Mesenchymal stem cell (in vitro differentiated cells and primary cell): Measurements from ENCODE around the gene PDYN.

Source experiments
- DNase-seq: peaks from one replicate; pipeline ENCODE4 v3.0.0-alpha.2; 2013
- H2AFZ ChIP-seq: one replicate; pipeline ENCODE4 v1.6.1; 2013; ENCODE audit warnings: low read depth, mild to moderate bottlenecking, control low read depth, inconsistent platforms, low read length, moderate library complexity
- H2AK5ac ChIP-seq: 2 replicates; pipeline ENCODE4 v1.6.1; 2013; ENCODE audit warnings: low read length, moderate library complexity, mild to moderate bottlenecking, inconsistent platforms; ENCODE audit not compliant: severe bottlenecking
- H2BK120ac ChIP-seq: one replicate; pipeline ENCODE4 v1.6.1; 2013; ENCODE audit warnings: low read depth, mild to moderate bottlenecking, inconsistent platforms, low read length, moderate library complexity
- H2BK12ac ChIP-seq, 2 experiments: one replicate each; pipeline ENCODE4 v1.6.1; 2013; ENCODE audit warnings: inconsistent platforms in 2 of 2, low read length in 2 of 2, mild to moderate bottlenecking in 2 of 2, moderate library complexity in 2 of 2, control low read depth in 1 of 2
- H2BK15ac ChIP-seq: one replicate; pipeline ENCODE4 v1.6.1; 2013; ENCODE audit warnings: mild to moderate bottlenecking, low read depth, inconsistent platforms; ENCODE audit not compliant: poor library complexity, severe bottlenecking
- H2BK5ac ChIP-seq: 2 replicates; pipeline ENCODE4 v1.6.1; 2013; ENCODE audit warnings: low read depth, mild to moderate bottlenecking, low read length, control low read depth, inconsistent platforms; ENCODE audit not compliant: poor library complexity, severe bottlenecking
- H3K14ac ChIP-seq, 2 experiments: one replicate each; pipeline ENCODE4 v1.6.1; 2013; ENCODE audit warnings: inconsistent platforms in 2 of 2, low read length in 2 of 2, control low read depth in 1 of 2, mild to moderate bottlenecking in 1 of 2, moderate library complexity in 1 of 2
- H3K18ac ChIP-seq, 2 experiments: one replicate each; pipeline ENCODE4 v1.6.1; 2013; ENCODE audit warnings: inconsistent platforms in 2 of 2, low read length in 2 of 2, control low read depth in 1 of 2, low read depth in 1 of 2, mild to moderate bottlenecking in 1 of 2
- H3K23ac ChIP-seq, 2 experiments: one replicate each; pipeline ENCODE4 v1.6.1; 2013; ENCODE audit warnings: inconsistent platforms in 2 of 2, low read length in 2 of 2, mild to moderate bottlenecking in 2 of 2, moderate library complexity in 2 of 2, control low read depth in 1 of 2
- H3K27ac ChIP-seq: 2 replicates; pipeline ENCODE4 v1.5.1; 2013; ENCODE audit warnings: mild to moderate bottlenecking, moderate library complexity, low read length, control low read depth, inconsistent platforms; ENCODE audit not compliant: poor library complexity, severe bottlenecking
- H3K27me3 ChIP-seq, 2 experiments: 2 replicates each; pipeline versions ENCODE4 v1.6.1 to v1.7.0; 2013; ENCODE audit warnings: low read length in 2 of 2, mild to moderate bottlenecking in 2 of 2, moderate library complexity in 2 of 2, control low read depth in 1 of 2, inconsistent platforms in 1 of 2; ENCODE audit not compliant: control insufficient read depth in 1 of 2, insufficient read depth in 1 of 2
- H3K36me3 ChIP-seq, 2 experiments: 2 replicates each; pipeline versions ENCODE4 v1.6.1 to v1.7.0; 2013; ENCODE audit warnings: low read length in 2 of 2, control low read depth in 1 of 2, inconsistent platforms in 1 of 2, low read depth in 1 of 2, mild to moderate bottlenecking in 1 of 2; ENCODE audit not compliant: insufficient read depth in 2 of 2, control insufficient read depth in 1 of 2
- H3K4ac ChIP-seq, 2 experiments: one replicate each; pipeline ENCODE4 v1.6.1; 2013; ENCODE audit warnings: inconsistent platforms in 2 of 2, low read length in 2 of 2, mild to moderate bottlenecking in 2 of 2, moderate library complexity in 2 of 2, control low read depth in 1 of 2, low read depth in 1 of 2
- H3K4me1 ChIP-seq: 2 replicates; pipeline ENCODE4 v1.6.1; 2013; ENCODE audit warnings: low read depth, low read length, control low read depth; ENCODE audit not compliant: control insufficient read depth, insufficient read depth
- H3K4me2 ChIP-seq: 2 replicates; pipeline ENCODE4 v1.6.1; 2013; ENCODE audit warnings: low read length, mild to moderate bottlenecking, inconsistent platforms; ENCODE audit not compliant: poor library complexity, severe bottlenecking
- H3K4me3 ChIP-seq, 2 experiments: 2 replicates each; pipeline versions ENCODE4 v1.5.1 to v1.7.0; 2013; ENCODE audit warnings: low read length in 2 of 2, mild to moderate bottlenecking in 2 of 2, control low read depth in 1 of 2, low read depth in 1 of 2; ENCODE audit not compliant: insufficient read depth in 1 of 2
- H3K79me1 ChIP-seq: replicated peaks from 2 replicates; pipeline ENCODE4 v1.6.1; 2013; ENCODE audit warnings: mild to moderate bottlenecking, control low read depth, low read length, inconsistent platforms; ENCODE audit not compliant: poor library complexity, severe bottlenecking
- H3K9ac ChIP-seq: 2 replicates; pipeline ENCODE4 v1.7.0; 2013; ENCODE audit warnings: mild to moderate bottlenecking, low read length, moderate library complexity
- H3K9me3 ChIP-seq: 2 replicates; pipeline ENCODE4 v1.7.0; 2013; ENCODE audit warnings: mild to moderate bottlenecking, low read length; ENCODE audit not compliant: control insufficient read depth
- H4K8ac ChIP-seq: one replicate; pipeline ENCODE4 v1.6.1; 2013; ENCODE audit warnings: inconsistent platforms, mild to moderate bottlenecking, low read length, moderate library complexity
- H4K91ac ChIP-seq: one replicate; pipeline ENCODE4 v1.6.1; 2013; ENCODE audit warnings: mild to moderate bottlenecking, low read length, inconsistent platforms
- WGBS: methylation state at CpG from one replicate; pipeline ENCODE4 v1.1.7; 2013; ENCODE audit warnings: mixed read lengths; 5-methylcytosine and 5-hydroxymethylcytosine counted together

Gene PDYN

DNA sequence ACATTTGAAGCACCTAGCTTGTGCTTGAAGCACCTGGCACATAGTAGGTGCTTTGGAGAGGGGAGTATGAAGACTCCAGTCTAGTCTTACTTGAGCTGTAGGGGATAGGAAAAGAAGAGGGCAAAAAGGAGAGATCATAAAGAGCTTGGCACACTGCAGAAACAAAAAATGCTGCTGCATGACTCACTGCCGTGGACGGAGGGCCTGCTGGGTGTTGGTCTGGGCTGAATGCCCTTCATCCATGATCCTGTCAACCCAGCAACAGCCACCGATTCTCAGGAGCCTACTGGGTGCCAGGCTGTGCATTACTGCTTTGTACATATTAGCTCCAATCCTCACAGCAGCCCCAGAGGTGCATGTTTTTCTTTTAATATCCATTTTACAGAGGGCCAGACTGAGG lies 6.0 kb downstream of the PDYN start:
- Histone ChIP-seq H2AFZ (no peak overlapping the region), H2AK5ac (no peak overlapping the region), H2BK120ac (no peak overlapping the region), H3K23ac (no peak overlapping the region), H3K9me3 (no peaks in the 10 kb centered on the region), H3K27me3 (peaks cover 75 to 88% of the 10 kb centered on the region in 2 experiments), H3K4me3 (no peak overlapping the region), H3K36me3 (no peaks in the 10 kb centered on the region), H4K91ac (no peak overlapping the region), H3K18ac (no peak overlapping the region), H2BK5ac (no peak overlapping the region), H3K4ac (no peak overlapping the region), H3K9ac (no peak overlapping the region), H3K4me2 (no peak overlapping the region), H3K27ac (no peak overlapping the region), H2BK12ac (no peak overlapping the region), H3K79me1 (no peaks in the 10 kb centered on the region), H4K8ac (no peak overlapping the region), H3K14ac (no peak overlapping the region), H3K4me1 (no peaks in the 10 kb centered on the region), H2BK15ac (no peak overlapping the region)
- WGBS: 78% methylated on average over 3 of the region's 3 CpGs
- no peak for DNase-seq

DNA sequence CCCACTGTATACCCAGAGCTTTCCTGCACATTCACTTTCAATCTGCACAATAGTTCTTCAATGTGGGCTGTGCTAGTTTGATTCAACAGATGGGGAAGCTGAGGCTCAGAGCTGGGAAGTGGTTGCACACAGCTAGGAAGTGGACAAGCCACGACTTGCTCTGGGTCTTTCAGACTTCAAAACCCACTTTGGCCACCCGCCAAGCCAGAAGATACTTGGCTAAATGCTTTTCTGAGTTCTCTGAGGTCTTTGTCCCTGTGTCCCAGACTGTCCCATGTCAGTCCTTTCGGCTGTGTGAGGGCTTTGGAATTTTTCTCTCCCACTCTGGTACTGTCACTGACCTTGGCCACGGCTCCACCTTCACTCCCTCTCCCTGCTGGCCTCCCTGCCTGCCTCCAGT lies 10.6 kb downstream of the PDYN start:
- Histone ChIP-seq H3K27ac (no peak overlapping the region), H2BK15ac (no peak overlapping the region), H3K23ac (no peak overlapping the region), H3K4ac (no peak overlapping the region), H3K18ac (no peak overlapping the region), H3K4me1 (no peaks in the 10 kb centered on the region), H3K4me3 (no peak overlapping the region), H3K79me1 (no peaks in the 10 kb centered on the region), H2BK12ac (no peak overlapping the region), H2BK120ac (no peak overlapping the region), H3K9ac (no peak overlapping the region), H3K14ac (no peak overlapping the region), H3K4me2 (no peak overlapping the region), H3K36me3 (no peaks in the 10 kb centered on the region), H2AFZ (no peak overlapping the region), H3K27me3 (peaks cover 65 to 86% of the 10 kb centered on the region in 2 experiments), H2AK5ac (no peak overlapping the region), H4K91ac (no peak overlapping the region), H4K8ac (no peak overlapping the region), H2BK5ac (no peak overlapping the region), H3K9me3 (no peaks in the 10 kb centered on the region)
- 55% methylated on average over 4 of the region's 4 CpGs for WGBS
- no peak for DNase-seq

DNA sequence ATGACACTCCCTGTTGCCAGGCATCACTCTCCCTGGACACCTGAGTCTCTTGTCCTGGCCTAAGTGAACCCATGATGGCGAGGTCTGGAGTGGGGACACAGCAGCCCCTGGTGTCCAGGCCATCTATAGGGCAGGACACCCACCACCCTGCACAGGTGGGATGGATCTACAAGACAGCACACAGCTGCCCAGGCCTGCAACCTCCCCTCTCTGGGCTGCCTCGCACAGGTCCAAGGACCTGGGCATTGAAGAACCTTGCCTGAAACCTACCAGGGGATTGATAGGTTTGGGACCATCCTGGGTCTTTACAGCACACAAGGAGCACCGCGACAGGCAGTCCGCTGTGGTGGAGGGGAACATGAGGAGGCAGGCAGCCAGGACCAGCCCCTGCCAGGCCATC lies 11.2 kb downstream of the PDYN start:
- Histone ChIP-seq H3K14ac (no peak overlapping the region), H3K4me3 (no peak overlapping the region), H3K79me1 (no peaks in the 10 kb centered on the region), H2BK12ac (no peak overlapping the region), H3K27ac (no peak overlapping the region), H2AFZ (no peak overlapping the region), H3K9ac (no peak overlapping the region), H4K8ac (no peak overlapping the region), H3K23ac (no peak overlapping the region), H2BK5ac (no peak overlapping the region), H2BK15ac (no peak overlapping the region), H3K36me3 (no peaks in the 10 kb centered on the region), H2BK120ac (no peak overlapping the region), H3K18ac (no peak overlapping the region), H4K91ac (no peak overlapping the region), H3K27me3 (peaks cover 66 to 91% of the 10 kb centered on the region in 2 experiments), H2AK5ac (no peak overlapping the region), H3K9me3 (no peaks in the 10 kb centered on the region), H3K4me2 (no peak overlapping the region), H3K4ac (no peak overlapping the region), H3K4me1 (no peaks in the 10 kb centered on the region)
- WGBS: 79% methylated on average over 5 of the region's 5 CpGs
- DNase-seq: no peak

DNA sequence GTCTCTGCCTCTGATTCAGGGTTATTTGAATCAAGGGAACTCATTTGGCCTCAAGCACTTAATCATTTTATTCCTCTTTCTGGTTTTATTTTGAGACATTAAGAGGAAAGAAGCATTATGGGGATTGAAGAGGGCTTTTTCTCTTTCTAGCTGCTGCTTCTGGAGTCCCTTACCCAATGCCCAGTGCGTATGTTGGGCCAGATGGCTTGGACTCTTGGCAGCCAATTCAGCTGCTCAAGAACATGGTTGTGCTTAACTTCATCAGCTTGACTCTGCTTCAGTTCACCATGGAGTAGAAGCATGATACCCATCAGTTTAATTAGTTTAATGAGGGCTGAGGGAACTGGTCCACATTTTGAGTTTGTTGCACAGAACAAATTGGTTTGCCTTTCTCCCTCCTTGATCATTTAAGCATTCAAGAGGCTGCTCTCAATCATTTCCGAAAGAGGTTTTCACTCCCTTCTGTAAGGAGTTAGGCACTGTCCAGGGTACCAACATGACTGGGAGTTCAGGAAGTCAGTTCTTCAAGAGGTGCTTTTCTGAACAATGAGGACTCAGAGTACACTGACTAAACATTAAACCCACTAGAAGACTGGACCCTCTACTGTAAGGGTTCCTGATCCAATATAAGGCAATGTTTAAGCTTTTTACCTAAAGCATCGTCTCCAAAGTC lies 14.6 kb downstream of the PDYN start:
- Histone ChIP-seq H3K14ac (no peak overlapping the region), H2AK5ac (no peak overlapping the region), H2BK12ac (no peak overlapping the region), H3K4me1 (no peaks in the 10 kb centered on the region), H3K18ac (no peak overlapping the region), H3K79me1 (no peaks in the 10 kb centered on the region), H4K91ac (no peak overlapping the region), H3K4me3 (no peak overlapping the region), H2BK120ac (no peak overlapping the region), H3K4me2 (no peak overlapping the region), H2BK15ac (no peak overlapping the region), H3K23ac (no peak overlapping the region), H3K27me3 (peaks cover 46 to 96% of the 10 kb centered on the region in 2 experiments), H2AFZ (no peak overlapping the region), H3K27ac (no peak overlapping the region), H2BK5ac (no peak overlapping the region), H3K36me3 (no peaks in the 10 kb centered on the region), H3K4ac (no peak overlapping the region), H4K8ac (no peak overlapping the region), H3K9me3 (peaks cover 5% of the 10 kb centered on the region), H3K9ac (no peak overlapping the region)
- 59% methylated on average over 2 of the region's 3 CpGs for WGBS
- DNase-seq: no peak
